Lung (tissue), 12 donors: ENCODE data around the gene TBC1D4. TPM values are rescaled to one million over a fixed set of nuclear protein-coding genes. Genes with fewer than 3 reads are reported as not detected.

Experiments used
- ATAC-seq: fragments of 200-7000 bp; cut with Tn5 transposase; one replicate; pipeline ENCODE4 v1.9.1; 2020; ENCODE audit warnings: moderate number of reproducible peaks; ENCODE audit not compliant: insufficient read depth, low FRiP score
- DNase-seq, 3 donors: peaks; one replicate each; pipeline ENCODE4 v3.0.0-alpha.2; 2013 to 2017
- H3K27ac ChIP-seq, 2 donors: one replicate each; pipeline ENCODE4 v1.5.1; 2013; ENCODE audit warnings: mild to moderate bottlenecking in 2 of 2, moderate library complexity in 2 of 2, control low read depth in 1 of 2, inconsistent platforms in 1 of 2, low read depth in 1 of 2, low read length in 1 of 2
- H3K27me3 ChIP-seq, 3 donors: one replicate each; pipeline ENCODE4 v1.5.1; 2013; ENCODE audit warnings: low read length in 2 of 3; ENCODE audit not compliant: control insufficient read depth in 3 of 3, insufficient read depth in 3 of 3
- H3K36me3 ChIP-seq, 4 donors: one replicate each; pipeline ENCODE4 v1.5.1; 2013; ENCODE audit warnings: low read length in 4 of 4, mild to moderate bottlenecking in 1 of 4, moderate library complexity in 1 of 4; ENCODE audit not compliant: control insufficient read depth in 4 of 4, insufficient read depth in 4 of 4
- H3K4me1 ChIP-seq, 5 donors: one replicate each; pipeline ENCODE4 v1.5.1; 2013; ENCODE audit warnings: low read length in 5 of 5, mild to moderate bottlenecking in 2 of 5, moderate library complexity in 1 of 5; ENCODE audit not compliant: control insufficient read depth in 5 of 5, insufficient read depth in 5 of 5
- H3K4me3 ChIP-seq: one replicate; pipeline ENCODE4 v1.5.1; 2013; ENCODE audit warnings: mild to moderate bottlenecking, control low read depth, moderate library complexity
- H3K9ac ChIP-seq, 2 donors: one replicate each; pipeline ENCODE4 v1.5.1; 2013; ENCODE audit warnings: low read length in 2 of 2, control low read depth in 1 of 2; ENCODE audit not compliant: insufficient read depth in 1 of 2
- H3K9me3 ChIP-seq, 4 donors: one replicate each; pipeline ENCODE4 v1.5.1; 2013; ENCODE audit warnings: low read length in 3 of 4, mild to moderate bottlenecking in 1 of 4, moderate library complexity in 1 of 4; ENCODE audit not compliant: control insufficient read depth in 4 of 4, insufficient read depth in 3 of 4
- WGBS, 2 donors: extraction: QIAGEN DNeasy Blood & Tissue Kit; methylation state at CpG; one replicate each; pipeline ENCODE4 v1.1.7; 2013; 5-methylcytosine and 5-hydroxymethylcytosine counted together
- polyA plus RNA-seq, 2 donors: library from polyadenylated mRNA; stranded (reverse); fragments of 200-250 nt; gene quantifications; one replicate each; pipeline ENCODE4 v1.2.1, GENCODE V29; 2013
- total RNA-seq, 2 donors: library from RNA; depleted of rRNA in 1 of 2; stranded (reverse); fragments of >200 nt in 1 of 2; gene quantifications; one replicate each; pipeline ENCODE4 v1.2.1, GENCODE V29; 2014 to 2021
- TF ChIP-seq, protein P1 (sequence below): IDR thresholded peaks from 2 replicates; pipeline ENCODE4 v1.5.1; 2012; ENCODE audit warnings: mild to moderate bottlenecking; ENCODE audit errors: control extremely low read depth, extremely low read depth
- donor health status: control.
- donor health status: control.
- donor health status: Bipolar disorder and iron deficiency.
- donor health status: healthy.
- donor health status: DM: yes; HTN: yes; CAD: no.

TBC1D4 gene
- total and polyA plus RNA-seq, 4 donors, result 4.3 to 26.4 (median 14.0) TPM

DNA sequence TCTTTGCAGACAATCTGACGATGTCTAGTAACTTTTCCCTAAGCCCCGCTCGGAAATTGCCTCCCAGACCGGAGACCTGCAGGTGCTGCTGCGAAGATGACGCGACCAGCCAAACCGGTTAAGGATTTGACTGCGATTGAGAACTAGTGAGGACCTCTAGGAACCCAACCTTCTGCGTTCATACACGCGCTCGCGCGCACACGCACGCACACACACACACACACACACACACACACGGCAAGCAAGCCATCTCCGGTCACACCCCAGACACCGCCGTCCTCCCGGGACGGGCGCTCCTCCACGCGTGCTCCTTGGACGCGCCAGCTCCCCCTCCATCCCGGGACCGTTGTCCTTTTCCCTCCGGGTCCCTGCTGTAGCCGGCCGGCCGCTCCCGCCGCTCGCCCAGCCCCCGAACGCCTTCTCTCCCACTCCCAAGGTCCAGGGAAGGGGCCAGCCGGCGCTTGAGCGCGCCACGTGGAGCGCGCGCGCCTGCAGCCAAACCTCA lies 1.2 kb downstream of the TBC1D4 start:
- Histone ChIP-seq H3K4me3 (peak overlapping the region; percentile 79), H3K27ac (peak overlapping the region in 1 of 2 donors; percentile 95), H3K4me1 (peaks cover 0 to 28% (median 8%) of the 10 kb centered on the region in 5 donors), H3K9ac (peak overlapping the region in 1 of 2 donors; percentile 63), H3K36me3 (no peaks in the 10 kb centered on the region), H3K27me3 (no peaks in the 10 kb centered on the region), H3K9me3 (no peaks in the 10 kb centered on the region)
- TF ChIP-seq, protein P1, sequence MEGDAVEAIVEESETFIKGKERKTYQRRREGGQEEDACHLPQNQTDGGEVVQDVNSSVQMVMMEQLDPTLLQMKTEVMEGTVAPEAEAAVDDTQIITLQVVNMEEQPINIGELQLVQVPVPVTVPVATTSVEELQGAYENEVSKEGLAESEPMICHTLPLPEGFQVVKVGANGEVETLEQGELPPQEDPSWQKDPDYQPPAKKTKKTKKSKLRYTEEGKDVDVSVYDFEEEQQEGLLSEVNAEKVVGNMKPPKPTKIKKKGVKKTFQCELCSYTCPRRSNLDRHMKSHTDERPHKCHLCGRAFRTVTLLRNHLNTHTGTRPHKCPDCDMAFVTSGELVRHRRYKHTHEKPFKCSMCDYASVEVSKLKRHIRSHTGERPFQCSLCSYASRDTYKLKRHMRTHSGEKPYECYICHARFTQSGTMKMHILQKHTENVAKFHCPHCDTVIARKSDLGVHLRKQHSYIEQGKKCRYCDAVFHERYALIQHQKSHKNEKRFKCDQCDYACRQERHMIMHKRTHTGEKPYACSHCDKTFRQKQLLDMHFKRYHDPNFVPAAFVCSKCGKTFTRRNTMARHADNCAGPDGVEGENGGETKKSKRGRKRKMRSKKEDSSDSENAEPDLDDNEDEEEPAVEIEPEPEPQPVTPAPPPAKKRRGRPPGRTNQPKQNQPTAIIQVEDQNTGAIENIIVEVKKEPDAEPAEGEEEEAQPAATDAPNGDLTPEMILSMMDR, result no peak
- 1% methylated on average over 35 to 48 of the region's 48 CpGs for WGBS, 2 donors
- peak; percentile 6 for ATAC-seq
- DNase-seq, result peak; percentile 69 to 85 (median 81)

DNA sequence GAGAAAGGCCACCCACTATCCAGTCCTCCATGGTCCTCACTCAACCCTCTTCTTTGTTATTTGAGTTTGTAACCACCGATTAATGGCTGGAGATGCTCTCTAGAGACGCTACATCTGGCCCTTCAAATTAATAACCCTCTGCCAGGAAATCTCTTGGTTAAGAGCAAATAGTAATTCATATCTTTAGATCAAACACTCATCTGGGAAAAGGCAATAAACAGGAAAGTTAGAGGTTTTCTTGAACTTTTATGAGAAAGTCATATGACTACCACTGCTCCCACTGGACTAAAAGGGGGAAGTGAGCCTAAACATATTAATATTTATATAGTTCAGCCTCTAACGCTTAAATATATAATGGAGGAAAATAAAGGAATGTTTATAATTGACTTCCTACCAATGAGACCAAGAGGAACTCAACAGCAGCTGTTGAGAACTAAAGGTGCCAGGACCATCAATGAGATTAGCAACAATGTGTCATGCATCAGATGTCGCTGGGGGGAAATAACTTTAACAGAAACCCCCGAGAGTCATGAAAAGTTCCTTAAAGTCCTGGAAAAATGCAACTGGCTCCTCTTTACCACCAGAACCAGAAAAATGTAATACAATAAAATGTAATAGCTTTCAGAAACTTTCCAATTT lies 2.7 kb downstream of the TBC1D4 start:
- H3K27ac ChIP-seq, result peak overlapping the region in 1 of 2 donors; percentile 69
- no peaks in the 10 kb centered on the region for H3K36me3 ChIP-seq
- peaks cover 0 to 28% (median 8%) of the 10 kb centered on the region in 5 donors for H3K4me1 ChIP-seq
- TF ChIP-seq, protein P1, result no peak
- no peaks in the 10 kb centered on the region for H3K27me3 ChIP-seq
- ATAC-seq (no peak), DNase-seq (peak in 2 of 3 donors; percentile 42 to 43)
- no peak overlapping the region for H3K4me3 ChIP-seq
- no peaks in the 10 kb centered on the region for H3K9me3 ChIP-seq
- 46 to 47% methylated on average over 5 of the region's 5 CpGs for WGBS, 2 donors
- no peak overlapping the region for H3K9ac ChIP-seq

DNA sequence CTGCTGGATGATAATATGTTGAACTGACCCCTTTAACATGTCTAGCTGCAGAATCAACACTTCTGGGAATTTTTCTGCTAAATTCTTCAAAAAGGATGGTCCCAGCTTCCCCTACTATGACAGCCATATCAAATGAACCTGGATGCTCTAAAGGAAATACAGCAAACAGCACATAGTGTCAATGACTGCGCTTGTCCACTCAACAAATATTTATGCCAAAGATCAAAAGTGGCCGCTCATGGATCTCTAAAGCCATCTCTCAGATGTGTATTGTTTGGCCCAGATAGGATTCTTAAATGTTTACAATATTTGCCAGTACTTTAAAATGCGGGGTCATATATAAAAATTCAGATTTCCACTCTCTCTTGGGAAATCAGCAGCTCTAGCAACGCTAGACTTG lies 3.3 kb downstream of the TBC1D4 start:
- ATAC-seq, result no peak
- no peak overlapping the region for H3K4me3 ChIP-seq
- WGBS, 2 donors, result 87 to 96% methylated on average over 4 of the region's 4 CpGs

More for the DNA sequence above, 3.3 kb downstream of the TBC1D4 start:
- Histone ChIP-seq H3K27ac (peak overlapping the region in 1 of 2 donors; percentile 69), H3K9ac (no peak overlapping the region), H3K4me1 (peaks cover 0 to 30% (median 8%) of the 10 kb centered on the region in 5 donors), H3K36me3 (no peaks in the 10 kb centered on the region), H3K9me3 (no peaks in the 10 kb centered on the region), H3K27me3 (no peaks in the 10 kb centered on the region)
- DNase-seq, result no peak
- TF ChIP-seq, protein P1, result no peak
